Immature natural killer cell (primary cell): ENCODE measurements around the gene TBX10. TPM values are rescaled to one million over a fixed set of nuclear protein-coding genes. Genes with fewer than 3 reads are reported as not detected.
"Not testable (repeated sequence)": the region's sequence is repeated elsewhere in the genome, so short reads cannot be mapped to it uniquely, and the experiment has no call there.

Experiments
- DNase-seq, 3 donors: peaks; one replicate each; pipeline ENCODE4 v3.0.0; 2022; ENCODE audit warnings: mixed read lengths in 1 of 3
- H3K27ac Mint-ChIP-seq, 6 donors: one replicate each; pipeline ENCODE4 v1.8.0; 2020; ENCODE audit warnings: mixed read lengths in 6 of 6, mild to moderate bottlenecking in 5 of 6, inconsistent platforms in 4 of 6, moderate library complexity in 3 of 6
- H3K27me3 Mint-ChIP-seq, 3 donors: one replicate each; pipeline ENCODE4 v1.8.0; 2020 to 2021; ENCODE audit warnings: low read depth in 3 of 3, mild to moderate bottlenecking in 3 of 3, mixed read lengths in 3 of 3, moderate library complexity in 3 of 3, inconsistent platforms in 1 of 3
- H3K36me3 Mint-ChIP-seq, 3 donors: one replicate each; pipeline ENCODE4 v1.8.0; 2020; ENCODE audit warnings: mixed read lengths in 3 of 3, inconsistent platforms in 2 of 3, mild to moderate bottlenecking in 2 of 3
- H3K4me1 Mint-ChIP-seq, 2 donors: one replicate each; pipeline ENCODE4 v1.8.0; 2020; ENCODE audit warnings: inconsistent platforms in 2 of 2, mild to moderate bottlenecking in 2 of 2, mixed read lengths in 2 of 2, moderate library complexity in 1 of 2
- H3K4me3 Mint-ChIP-seq, 5 donors: one replicate each; pipeline ENCODE4 v1.8.0; 2020; ENCODE audit warnings: mild to moderate bottlenecking in 5 of 5, mixed read lengths in 5 of 5, inconsistent platforms in 3 of 5, moderate library complexity in 3 of 5
- H3K9me3 Mint-ChIP-seq, 6 donors: one replicate each; pipeline ENCODE4 v1.8.0; 2020; ENCODE audit warnings: mild to moderate bottlenecking in 6 of 6, mixed read lengths in 6 of 6, inconsistent platforms in 4 of 6, moderate library complexity in 3 of 6
- polyA plus RNA-seq, 3 donors: library from polyadenylated mRNA; unstranded; fragments of 300-500 nt; fragmentation: Illumina TruSeq; gene quantifications; one replicate each; pipeline ENCODE4 v1.2.3, GENCODE V29; 2021

Gene TBX10
- not detected for polyA plus RNA-seq

DNA sequence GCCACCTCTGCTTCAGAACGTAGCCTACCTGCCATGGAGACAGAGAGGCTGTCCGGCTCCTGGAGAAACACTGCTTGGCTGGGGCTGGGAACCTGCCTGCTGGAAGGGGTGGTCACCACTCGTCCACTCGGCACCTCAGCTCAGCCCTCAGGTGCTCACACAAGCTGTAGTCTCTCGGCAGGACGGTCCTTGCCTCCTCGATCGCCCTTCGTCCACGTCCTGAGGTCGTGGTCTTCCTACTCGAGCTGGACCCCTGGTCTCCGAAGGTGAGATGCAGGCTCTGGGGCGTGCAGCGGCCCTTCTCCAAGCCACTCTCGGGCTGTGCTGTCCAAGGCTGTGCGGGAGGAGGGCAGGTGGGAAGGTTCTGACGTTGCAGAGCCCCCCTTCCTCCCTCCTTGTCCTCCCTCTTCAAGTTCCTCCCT, at the start of gene TBX10:
Gene TBX10, minus strand, starts transcription at position 326 of the 422 bp plus-strand sequence. Its CDS starts 291 bp downstream, at position 35.
- no peak within 1 kb of the TSS for H3K27ac Mint-ChIP-seq
- H3K9me3 Mint-ChIP-seq: no peaks in the 10 kb centered on the region

GRCh38 chr11:67689178-67689577, 49.6 kb upstream of the TBX10 start:
- peaks cover 3 to 5% (median 5%) of the 10 kb centered on the region in 3 donors for H3K27me3 Mint-ChIP-seq
- no peak for DNase-seq
- no peaks in the 10 kb centered on the region for H3K4me1 Mint-ChIP-seq
- no peak overlapping the region for H3K27ac Mint-ChIP-seq
- no peak overlapping the region for H3K4me3 Mint-ChIP-seq
- no peaks in the 10 kb centered on the region for H3K9me3 Mint-ChIP-seq
- no peaks in the 10 kb centered on the region for H3K36me3 Mint-ChIP-seq

More for the DNA sequence above, at the start of gene TBX10:
- Mint-ChIP-seq H3K4me3 (no peak within 1 kb of the TSS), H3K36me3 (no peaks in the 10 kb centered on the region), H3K4me1 (no peaks in the 10 kb centered on the region), H3K27me3 (peaks cover 0 to 2% (median 2%) of the 10 kb centered on the region in 3 donors)
- DNase-seq: no peak

- Mint-ChIP-seq H3K9me3 (no peaks in the 10 kb centered on the region), H3K4me3 (no peak overlapping the region), H3K27me3 (peaks cover 3 to 5% (median 3%) of the 10 kb centered on the region in 3 donors), H3K36me3 (no peaks in the 10 kb centered on the region), H3K27ac (no peak overlapping the region), H3K4me1 (no peaks in the 10 kb centered on the region)
- DNase-seq: no peak
Measured at GRCh38 chr11:67687986-67688385, 48.4 kb upstream of the TBX10 start.

- not testable (repeated sequence) for H3K36me3 Mint-ChIP-seq, H3K9me3 Mint-ChIP-seq, H3K27ac Mint-ChIP-seq
Measured at GRCh38 chr11:67685641-67686332, 46.2 kb upstream of the TBX10 start.

GRCh38 chr11:67682126-67683034, 42.8 kb upstream of the TBX10 start:
- H3K27me3 Mint-ChIP-seq, DNase-seq, H3K27ac Mint-ChIP-seq, H3K4me1 Mint-ChIP-seq, H3K9me3 Mint-ChIP-seq, H3K36me3 Mint-ChIP-seq, H3K4me3 Mint-ChIP-seq: not testable (repeated sequence)

More at GRCh38 chr11:67685641-67686332, 46.2 kb upstream of the TBX10 start:
- H3K4me3 Mint-ChIP-seq, DNase-seq, H3K4me1 Mint-ChIP-seq, H3K27me3 Mint-ChIP-seq: not testable (repeated sequence)

DNA sequence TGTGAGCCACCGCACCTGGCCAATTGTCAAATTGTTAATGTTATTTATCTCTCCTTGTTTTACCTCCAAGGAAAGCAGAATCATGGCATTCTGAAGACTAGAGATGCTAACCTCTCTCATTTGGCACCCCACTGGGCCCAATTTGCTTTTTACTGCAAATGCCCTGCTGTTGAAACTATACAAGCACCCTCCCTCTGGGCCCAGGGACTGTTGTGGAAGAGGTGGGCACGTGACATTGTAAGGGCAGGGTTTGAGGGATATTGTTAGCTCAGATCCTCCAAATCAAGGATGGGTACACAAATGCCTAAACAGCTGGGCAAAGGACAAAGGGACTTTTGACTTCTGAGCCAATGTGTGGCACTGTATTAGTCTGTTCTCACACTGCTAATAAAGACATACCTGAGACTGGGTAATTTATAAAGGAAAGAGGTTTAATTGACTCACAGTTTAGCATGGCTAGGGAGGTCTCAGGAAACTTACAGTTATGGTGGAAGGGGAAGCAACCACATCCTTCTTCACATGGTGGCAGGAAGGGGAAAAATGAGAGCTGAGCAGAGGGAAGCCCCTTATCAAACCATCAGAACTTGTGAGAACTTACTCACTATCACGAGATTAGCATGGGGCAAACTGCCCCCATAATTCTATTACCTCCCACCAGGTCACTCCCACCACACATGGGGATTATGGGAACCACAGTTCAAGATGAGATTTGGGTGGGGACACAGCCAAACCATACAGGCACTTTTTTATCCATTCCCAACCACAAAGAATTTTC, 41.3 kb upstream of the TBX10 start:
- Mint-ChIP-seq H3K27me3 (peaks cover 0 to 2% (median 0%) of the 10 kb centered on the region in 3 donors), H3K27ac (no peak overlapping the region), H3K4me1 (no peaks in the 10 kb centered on the region), H3K36me3 (no peaks in the 10 kb centered on the region), H3K9me3 (no peaks in the 10 kb centered on the region), H3K4me3 (no peak overlapping the region)
- DNase-seq: no peak

DNA sequence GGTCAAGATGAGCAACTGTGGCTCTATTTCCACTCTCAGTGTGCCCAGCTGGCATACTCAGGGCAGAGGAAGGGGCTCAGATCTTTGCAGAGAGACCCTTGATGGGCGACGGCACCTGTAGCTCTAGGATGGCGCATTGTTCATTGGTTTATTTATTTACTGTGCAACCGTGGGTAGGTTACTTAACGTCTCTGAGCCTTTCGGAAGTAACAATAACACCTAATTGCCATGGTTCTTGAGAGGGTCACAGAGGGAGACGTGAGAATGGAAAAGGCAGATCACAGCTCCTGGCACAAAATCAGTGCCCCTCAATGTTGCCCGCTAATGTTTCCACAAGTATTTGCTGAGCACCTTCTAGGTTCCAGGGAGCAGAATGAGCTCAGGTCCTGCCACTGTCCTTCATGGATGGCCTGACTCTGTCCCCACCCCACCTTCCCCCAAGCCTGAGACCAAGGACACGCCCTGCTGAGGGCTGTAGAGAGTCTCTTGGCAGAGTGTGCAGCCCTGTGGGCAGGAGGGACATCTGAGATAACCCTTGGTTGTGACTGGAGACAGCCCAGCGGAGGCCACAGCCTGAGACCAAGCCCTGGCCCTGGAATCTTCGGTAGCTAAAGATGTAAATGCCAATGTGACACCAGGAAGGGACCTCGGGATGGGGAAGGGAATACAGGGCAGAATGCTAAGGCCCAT, 35.6 kb upstream of the TBX10 start:
- Mint-ChIP-seq H3K4me1 (no peaks in the 10 kb centered on the region), H3K36me3 (no peaks in the 10 kb centered on the region), H3K4me3 (no peak overlapping the region), H3K27me3 (peaks cover 1 to 6% (median 2%) of the 10 kb centered on the region in 3 donors), H3K27ac (no peak overlapping the region), H3K9me3 (no peaks in the 10 kb centered on the region)
- no peak for DNase-seq

DNA sequence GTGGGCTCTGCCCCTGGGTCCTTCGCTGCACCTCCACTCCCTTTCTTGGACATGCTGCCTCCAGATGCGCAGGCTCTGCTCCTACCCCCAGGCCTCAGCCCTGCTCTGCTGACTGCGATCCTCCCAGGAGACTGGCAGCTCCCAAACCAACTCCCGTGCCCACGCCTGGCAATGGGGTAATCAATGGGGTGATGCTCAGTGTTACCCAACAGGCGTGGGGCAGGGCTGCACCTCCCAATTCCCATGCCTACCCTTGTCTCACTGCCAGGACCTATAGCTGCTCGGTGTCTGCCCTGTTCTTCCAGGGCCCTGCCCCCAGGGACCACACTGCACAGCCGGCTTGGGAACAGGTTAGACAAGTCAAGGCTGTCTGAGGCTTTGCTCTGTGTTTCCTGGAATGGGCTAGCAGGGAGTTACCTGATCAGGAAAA, 34.9 kb upstream of the TBX10 start, which contains the start of gene ALDH3B2:
Gene ALDH3B2, minus strand, starts transcription at position 182 of the 430 bp plus-strand sequence. CDS start 7,688 bp downstream, outside the sequence.
- H3K4me1 Mint-ChIP-seq: no peaks in the 10 kb centered on the region
- H3K4me3 Mint-ChIP-seq: no peak within 1 kb of the TSS
- H3K9me3 Mint-ChIP-seq: no peaks in the 10 kb centered on the region
- no peak for DNase-seq
- no peaks in the 10 kb centered on the region for H3K36me3 Mint-ChIP-seq
- H3K27me3 Mint-ChIP-seq: peaks cover 1 to 6% (median 2%) of the 10 kb centered on the region in 3 donors
- no peak within 1 kb of the TSS for H3K27ac Mint-ChIP-seq

- Mint-ChIP-seq H3K36me3 (no peaks in the 10 kb centered on the region), H3K27ac (no peak overlapping the region), H3K27me3 (peaks cover 1 to 6% (median 2%) of the 10 kb centered on the region in 3 donors), H3K4me3 (no peak overlapping the region), H3K4me1 (no peaks in the 10 kb centered on the region), H3K9me3 (no peaks in the 10 kb centered on the region)
- no peak for DNase-seq
Measured at GRCh38 chr11:67673902-67674301, 34.3 kb upstream of the TBX10 start.

DNA sequence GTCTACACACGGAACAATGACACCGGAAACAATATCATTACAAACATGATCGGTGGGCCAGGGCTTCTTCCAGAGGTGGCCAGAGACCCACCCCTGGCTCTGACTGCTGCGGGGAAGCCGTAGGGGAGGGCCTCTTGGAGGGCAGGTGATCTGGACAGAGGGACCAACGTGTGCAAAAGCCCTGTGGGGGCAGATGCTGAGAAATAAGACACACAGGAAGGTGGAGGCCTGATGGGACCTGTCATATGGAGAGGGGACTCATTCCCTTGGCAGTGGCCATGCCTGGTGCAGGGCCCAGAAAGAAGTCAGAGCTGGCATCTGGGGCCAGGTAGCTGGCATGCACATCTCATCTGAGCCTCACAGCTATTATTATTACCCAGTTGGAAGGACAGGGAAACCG, 33.8 kb upstream of the TBX10 start:
- Mint-ChIP-seq H3K27ac (no peak overlapping the region), H3K4me3 (no peak overlapping the region), H3K27me3 (peaks cover 1 to 6% (median 2%) of the 10 kb centered on the region in 3 donors), H3K4me1 (no peaks in the 10 kb centered on the region), H3K9me3 (no peaks in the 10 kb centered on the region), H3K36me3 (no peaks in the 10 kb centered on the region)
- no peak for DNase-seq

DNA sequence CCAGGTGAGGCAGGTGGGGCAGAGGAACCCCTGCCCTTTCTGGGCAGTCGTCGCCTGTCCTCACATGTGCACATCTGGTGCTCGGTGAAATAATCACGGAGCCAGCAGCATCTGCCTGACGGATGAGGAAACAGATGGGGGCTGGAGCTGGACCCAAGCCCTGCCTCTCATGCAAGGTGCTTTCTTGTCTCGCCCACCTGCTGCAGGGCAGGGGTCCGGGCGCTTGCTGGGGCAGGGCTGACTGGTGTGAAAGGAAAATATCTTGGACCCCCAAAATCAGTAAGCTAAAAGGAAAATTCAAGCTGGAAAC, 31.6 kb upstream of the TBX10 start:
- H3K4me3 Mint-ChIP-seq: no peak overlapping the region
- H3K36me3 Mint-ChIP-seq: no peaks in the 10 kb centered on the region
- no peaks in the 10 kb centered on the region for H3K4me1 Mint-ChIP-seq
- H3K27me3 Mint-ChIP-seq: peaks cover 0 to 6% (median 1%) of the 10 kb centered on the region in 3 donors
- no peak for DNase-seq
- H3K27ac Mint-ChIP-seq: no peak overlapping the region
- H3K9me3 Mint-ChIP-seq: no peaks in the 10 kb centered on the region

- peaks cover 0 to 6% (median 1%) of the 10 kb centered on the region in 3 donors for H3K27me3 Mint-ChIP-seq
- no peak overlapping the region for H3K4me3 Mint-ChIP-seq
- no peaks in the 10 kb centered on the region for H3K4me1 Mint-ChIP-seq
- no peaks in the 10 kb centered on the region for H3K36me3 Mint-ChIP-seq
- no peak overlapping the region for H3K27ac Mint-ChIP-seq
- H3K9me3 Mint-ChIP-seq: no peaks in the 10 kb centered on the region
- DNase-seq: no peak
Measured at GRCh38 chr11:67670316-67671210, 31.0 kb upstream of the TBX10 start.
